Measurements from ENCODE around the gene LONP2.
"Not testable (repeated sequence)": the region's sequence is repeated elsewhere in the genome, so short reads cannot be mapped to it uniquely, and the experiment has no call there.

LONP2 gene

DNA sequence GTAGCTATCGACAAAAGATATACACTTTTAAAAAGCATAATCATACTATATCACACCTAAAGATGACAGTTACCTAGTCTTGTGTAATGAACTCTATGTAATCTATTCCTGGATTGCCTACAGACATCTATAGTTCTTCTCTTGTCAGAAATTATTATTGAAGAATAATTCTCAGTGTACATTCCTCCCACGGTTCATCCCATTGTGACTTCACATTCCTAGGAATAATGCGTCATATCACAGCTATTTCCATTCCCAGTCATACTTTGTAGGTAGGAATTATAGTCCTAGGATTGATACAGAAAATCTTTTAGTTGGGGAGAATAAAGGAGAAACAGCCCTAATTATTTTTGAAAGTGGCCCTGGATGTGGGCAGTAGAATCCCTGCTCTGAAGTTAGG, 47.2 kb downstream of the LONP2 start:
- DNase-seq (ENCODE audit: low spot score): no peak

DNA sequence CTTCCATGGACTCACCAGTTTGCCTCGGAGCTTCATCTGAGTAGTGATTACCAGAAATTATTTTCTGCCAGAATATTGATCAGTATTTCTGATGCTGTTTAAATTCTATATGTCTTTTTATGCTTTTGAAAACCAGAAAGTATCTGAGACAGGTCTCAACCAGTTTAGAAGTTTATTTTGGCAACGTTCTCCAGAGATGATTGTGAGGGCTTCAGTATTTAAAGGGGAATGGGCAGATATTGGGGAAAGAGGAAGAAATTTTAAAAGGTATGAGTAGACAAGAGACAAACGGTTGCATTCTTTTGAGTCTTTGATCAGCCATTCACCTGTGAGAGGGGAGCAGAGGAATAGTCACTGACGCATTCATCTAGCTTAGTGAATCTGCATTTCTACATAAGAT, 47.7 kb downstream of the LONP2 start:
- no peak for DNase-seq (ENCODE audit: low spot score)

DNA sequence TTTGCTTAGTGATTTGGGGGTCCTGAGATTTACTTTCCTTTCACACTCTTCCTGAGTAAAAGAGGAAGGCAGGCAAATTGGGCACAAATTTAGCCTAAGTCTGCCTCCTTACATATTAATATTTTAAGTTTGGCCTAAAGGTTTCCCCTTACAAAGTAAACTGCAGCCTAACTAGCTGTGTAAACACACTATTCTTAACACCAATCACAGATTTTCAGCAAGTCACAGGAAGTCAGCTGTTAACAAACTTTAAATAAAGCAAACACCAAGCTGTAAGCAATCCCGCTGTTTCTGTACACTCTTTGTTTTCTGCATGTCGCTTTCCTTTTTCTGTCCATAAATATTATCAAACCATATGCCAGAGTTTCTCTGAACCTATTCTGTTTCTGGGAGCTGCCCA, 48.4 kb downstream of the LONP2 start:
- no peak for DNase-seq (ENCODE audit: low spot score)

DNA sequence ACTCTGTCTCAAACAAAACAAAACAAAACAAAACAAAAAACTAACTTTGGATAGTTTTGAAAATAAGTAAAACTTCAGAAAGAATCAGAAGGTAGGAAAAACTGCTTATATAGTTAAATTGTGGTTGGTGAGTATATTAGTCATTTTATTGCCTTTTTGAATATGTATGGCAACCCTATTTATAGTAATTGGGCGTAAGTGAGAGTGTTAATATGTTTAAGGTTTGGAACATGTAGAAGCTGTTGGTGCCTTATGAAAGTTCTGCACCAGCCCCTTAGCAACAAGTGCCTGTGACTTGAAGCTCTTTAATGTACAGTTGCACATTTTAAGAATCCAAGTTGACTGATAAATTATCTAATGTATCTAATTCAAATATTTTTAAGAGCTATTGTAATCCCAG, 50.6 kb downstream of the LONP2 start:
- no peak for DNase-seq (ENCODE audit: low spot score)

DNA sequence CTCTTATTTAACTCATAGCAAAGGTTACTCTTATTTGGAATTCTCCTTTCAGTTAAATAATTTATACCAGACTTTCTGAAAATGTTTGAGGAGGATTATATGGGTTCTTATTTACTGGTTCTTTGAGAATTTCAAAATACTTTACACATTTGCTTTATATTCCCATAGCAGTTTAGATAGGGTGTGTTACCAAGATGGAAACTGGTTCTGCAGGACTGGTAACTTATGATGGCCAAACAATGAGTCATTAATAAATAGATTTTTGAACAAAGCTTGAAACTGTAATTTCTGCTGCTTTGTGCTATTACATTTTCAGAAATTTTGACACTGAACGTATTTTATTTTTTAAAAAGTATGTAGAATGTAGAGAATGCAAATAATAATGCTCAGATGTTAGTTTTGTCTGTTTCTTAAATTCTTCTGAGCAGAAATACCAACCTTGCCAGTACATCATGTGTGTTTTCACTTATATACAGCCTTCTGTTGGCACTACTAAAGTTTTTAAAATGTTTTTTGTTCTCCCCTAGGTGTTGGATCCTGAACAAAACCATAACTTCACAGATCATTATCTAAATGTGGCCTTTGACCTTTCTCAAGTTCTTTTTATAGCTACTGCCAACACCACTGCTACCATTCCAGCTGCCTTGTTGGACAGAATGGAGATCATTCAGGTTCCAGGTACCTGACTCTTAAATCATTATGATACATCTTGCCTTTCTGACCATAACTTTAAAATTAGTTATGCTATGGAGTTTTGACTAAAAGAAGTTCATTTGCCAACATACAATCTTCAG, 51.6 kb downstream of the LONP2 start:
- no peak for DNase-seq (ENCODE audit: low spot score)

DNA sequence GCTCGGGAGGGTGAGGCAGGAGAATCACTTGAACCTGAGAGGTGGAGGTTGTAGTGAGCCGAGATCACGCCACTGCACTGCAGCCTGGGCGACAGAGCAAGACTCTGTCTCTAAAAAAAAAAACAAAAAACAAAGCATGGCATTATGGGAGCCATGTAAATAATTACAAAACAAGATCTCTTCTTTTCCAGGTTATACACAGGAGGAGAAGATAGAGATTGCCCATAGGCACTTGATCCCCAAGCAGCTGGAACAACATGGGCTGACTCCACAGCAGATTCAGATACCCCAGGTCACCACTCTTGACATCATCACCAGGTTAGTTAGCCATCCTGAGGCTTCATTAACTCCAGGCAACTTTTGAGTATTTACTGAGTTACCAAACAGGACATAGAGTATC, 55.4 kb downstream of the LONP2 start:
- DNase-seq (ENCODE audit: low spot score): no peak

- no peak for DNase-seq (ENCODE audit: low spot score)
Observed at GRCh38 chr16:48300391-48300856, 56.3 kb downstream of the LONP2 start.

DNA sequence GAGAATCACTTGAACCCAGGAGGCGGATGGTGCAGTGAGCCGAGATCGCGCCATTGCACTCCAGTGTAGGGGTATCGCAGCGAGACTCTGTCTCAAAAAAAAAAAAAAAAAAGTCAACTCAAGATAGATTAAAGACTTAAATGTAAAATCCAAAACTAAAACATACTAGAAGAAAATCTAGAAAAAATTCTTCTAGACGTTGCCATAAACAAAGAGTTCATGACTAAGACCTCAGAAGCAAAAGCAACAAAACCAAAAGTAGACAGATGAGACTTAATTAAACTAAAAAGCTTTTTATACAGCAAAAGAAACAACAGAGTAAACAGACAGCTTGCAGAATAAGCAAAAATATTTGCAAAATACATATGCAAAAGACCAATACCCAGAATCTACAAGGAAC, 64.4 kb downstream of the LONP2 start:
- no peak for DNase-seq (ENCODE audit: low spot score)

DNA sequence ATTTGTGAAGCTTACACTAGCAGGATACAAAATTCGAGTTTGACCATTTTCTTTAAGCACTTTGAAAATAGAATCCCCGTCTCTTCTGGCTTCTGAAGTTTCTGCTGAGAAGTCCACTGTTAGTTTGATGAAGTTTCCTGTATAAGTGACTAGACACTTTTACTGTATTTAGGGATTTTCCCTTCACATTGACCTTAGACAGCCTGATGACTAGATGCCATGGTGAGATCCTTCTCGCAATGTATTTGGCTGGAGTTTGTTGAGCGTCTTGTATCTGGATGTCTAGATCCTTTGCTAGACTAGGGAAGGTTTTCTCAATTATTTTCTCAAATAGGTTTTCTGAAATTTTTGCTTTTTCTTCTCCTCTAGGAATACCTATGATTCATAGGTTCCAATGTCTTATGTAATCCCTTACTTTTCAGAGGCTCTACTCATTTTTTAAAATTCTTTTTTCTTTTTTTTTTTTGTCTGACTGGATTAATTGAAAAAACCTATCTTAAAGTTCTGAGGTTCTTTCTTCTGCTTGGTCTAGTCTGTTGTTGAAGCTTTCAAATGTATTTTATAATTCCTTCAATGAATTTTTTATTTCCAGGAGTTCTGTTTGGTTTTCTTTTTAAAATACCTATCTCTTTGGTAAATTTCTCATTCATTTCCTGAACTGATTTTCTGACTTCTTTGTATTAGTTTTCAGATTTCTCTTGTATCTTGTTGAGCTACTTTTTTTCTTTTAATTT, 67.0 kb downstream of the LONP2 start:
- no peak for DNase-seq (ENCODE audit: low spot score)

- not testable (repeated sequence) for DNase-seq (ENCODE audit: low spot score)
Observed at GRCh38 chr16:48313905-48314304, 69.8 kb downstream of the LONP2 start.

DNA sequence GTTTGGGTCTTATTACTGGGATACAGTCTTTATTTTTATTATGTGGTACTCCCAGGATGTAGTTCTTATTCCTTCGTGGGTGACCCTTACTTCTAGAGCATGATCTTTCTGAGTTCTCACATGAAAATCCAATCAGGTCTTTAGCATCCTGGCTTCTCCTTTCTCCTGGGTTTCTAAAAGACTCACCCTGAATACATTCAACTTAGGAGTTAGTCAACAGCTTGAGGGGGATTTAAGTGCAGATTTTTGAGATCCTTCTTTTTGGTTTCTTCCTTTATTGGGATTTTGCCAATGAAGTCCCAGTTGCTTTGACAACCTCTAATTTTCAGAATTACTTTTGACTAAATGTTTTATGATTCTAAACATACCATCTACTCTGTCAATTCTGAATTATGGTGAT, 72.9 kb downstream of the LONP2 start:
- no peak for DNase-seq (ENCODE audit: low spot score)

DNA sequence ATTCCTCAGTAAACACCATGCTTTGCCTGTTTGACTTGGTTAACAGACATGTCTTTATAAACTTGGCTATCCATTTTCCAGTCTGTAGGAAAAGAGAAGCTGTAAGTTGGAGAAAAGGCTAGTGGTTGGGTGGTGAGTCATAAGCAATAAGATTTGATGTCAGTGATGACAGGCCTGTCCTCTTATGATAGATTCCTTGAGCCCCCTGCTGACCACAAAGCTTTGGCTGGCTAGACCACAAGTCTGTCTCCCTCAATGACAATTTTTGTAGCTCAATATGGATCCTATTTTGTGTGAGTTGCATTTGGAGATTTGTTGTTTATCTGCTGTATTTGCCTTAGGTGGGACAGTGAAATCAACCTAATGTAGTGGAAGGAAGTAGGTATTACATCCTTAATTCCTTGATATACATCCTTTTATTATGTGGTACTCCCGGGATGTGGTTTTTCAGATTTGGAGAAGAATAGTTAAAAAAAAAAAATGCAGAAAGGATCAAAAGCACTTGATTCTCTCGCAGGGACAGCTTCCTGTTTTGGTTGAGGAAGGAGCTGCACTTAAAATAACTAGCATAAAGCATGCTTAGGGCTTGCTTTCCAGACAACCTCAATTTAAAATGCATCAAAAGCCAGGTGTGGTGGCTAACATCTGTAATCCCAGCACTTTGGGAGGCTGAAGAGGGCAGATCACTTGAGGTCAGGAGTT, 73.7 kb downstream of the LONP2 start:
- DNase-seq (ENCODE audit: low spot score): peak; percentile 34

DNA sequence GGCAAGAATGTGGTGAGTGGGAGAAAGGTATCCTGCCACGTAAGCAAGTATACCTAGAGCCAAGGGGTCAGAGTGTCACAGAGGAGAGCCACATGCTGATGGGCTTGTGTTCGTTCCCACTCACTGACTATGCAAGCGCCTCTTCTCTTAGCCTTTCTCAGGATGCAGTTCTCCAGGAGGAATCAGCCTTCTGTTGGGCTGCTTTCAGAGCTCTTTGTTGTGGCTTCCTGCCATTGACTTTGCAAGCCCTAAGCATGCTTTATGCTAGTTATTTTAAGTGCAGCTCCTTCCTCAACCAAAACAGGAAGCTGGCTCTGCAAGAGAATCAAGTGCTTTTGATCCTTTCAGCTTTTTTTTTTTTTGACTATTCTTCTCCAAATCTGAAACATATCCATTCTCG, 74.5 kb downstream of the LONP2 start:
- DNase-seq (ENCODE audit: low spot score): peak; percentile 42

DNA sequence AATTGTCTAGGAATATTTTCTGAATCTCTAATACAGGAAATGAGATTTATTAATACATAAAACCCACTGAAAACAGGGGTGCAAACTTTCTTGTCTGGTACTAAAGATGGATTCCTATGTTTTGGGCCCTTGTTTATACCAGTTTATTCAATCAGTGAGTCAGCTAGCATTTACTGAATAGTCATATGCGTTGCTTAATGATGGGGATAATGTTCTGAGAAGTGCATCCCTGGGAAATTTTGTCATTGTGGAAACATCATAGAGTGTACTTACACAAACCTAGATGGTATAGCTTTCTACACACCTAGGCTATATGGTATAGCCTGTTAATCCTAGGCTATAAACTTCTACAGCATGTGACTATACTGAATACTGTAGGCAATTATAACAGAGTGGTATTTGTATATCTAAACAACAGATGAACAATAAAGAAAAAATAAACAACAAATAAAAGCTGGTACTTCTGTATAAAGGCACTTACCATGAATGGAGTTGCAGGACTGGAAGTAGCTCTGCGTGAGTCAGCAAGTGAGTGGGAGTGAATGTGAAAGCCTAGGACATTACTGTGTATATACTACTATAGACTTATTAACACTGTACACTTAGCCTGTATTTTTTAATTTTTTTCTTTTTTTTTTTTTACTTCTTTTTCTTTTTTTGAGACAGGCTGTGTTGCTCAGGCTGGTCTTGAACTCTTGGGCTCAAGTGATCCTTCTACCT, 77.4 kb downstream of the LONP2 start:
- DNase-seq (ENCODE audit: low spot score): no peak

- no peak for DNase-seq (ENCODE audit: low spot score)
Observed at GRCh38 chr16:48323783-48324775, 80.0 kb downstream of the LONP2 start.

GRCh38 chr16:48326915-48327314, 82.8 kb downstream of the LONP2 start:
- no peak for DNase-seq (ENCODE audit: low spot score)

DNA sequence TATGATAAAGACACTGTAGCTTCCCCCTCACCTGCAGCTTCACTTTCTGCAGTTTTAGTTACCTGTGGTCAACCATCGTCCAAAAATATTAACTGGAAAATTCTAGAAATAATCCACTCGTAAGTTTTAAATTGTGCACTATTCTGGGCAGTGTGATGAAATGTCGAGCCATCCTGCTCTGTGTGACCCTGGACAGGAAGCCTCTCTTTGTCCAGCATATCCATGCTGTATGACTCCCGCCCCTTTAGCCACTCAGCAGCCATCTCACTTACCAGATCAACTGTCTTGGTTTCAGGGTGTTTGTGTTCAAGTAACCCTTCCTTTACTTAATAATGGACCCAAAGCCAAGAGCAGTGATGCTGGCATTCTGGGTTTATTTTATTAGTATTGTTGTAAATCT, 85.0 kb downstream of the LONP2 start:
- no peak for DNase-seq (ENCODE audit: low spot score)

- DNase-seq (ENCODE audit: low spot score): no peak
Observed at GRCh38 chr16:48330189-48330840, 86.2 kb downstream of the LONP2 start.

- DNase-seq (ENCODE audit: low spot score): no peak
Observed at GRCh38 chr16:48330841-48331192, 86.7 kb downstream of the LONP2 start.

GRCh38 chr16:48332978-48333377, 88.9 kb downstream of the LONP2 start:
- DNase-seq (ENCODE audit: low spot score): no peak

GRCh38 chr16:48334325-48334724, 90.2 kb downstream of the LONP2 start:
- DNase-seq (ENCODE audit: low spot score): no peak

Measured in activated CD4-positive, alpha-beta T cell treated with anti-CD3 and anti-CD28 coated beads, Interleukin-2, Interleukin-4, amounts not matched to agents 100 ng/mL and 50 ng/mL, durations not matched to agents 16 hours and 8 hours (primary cell).